Measurements from ENCODE around the gene ABCC11.

- TF ChIP-seq CTCF (conservative IDR thresholded peaks at IDR 0.05) (no peak), ZFX (IDR thresholded peaks at IDR 0.05) (no peak)
These were observed 11.7 kb downstream of the ABCC11 start for GRCh38 chr16:48235556-48236136.
